Activated naive CD4-positive, alpha-beta T cell treated with anti-CD3 and anti-CD28 coated beads, Interleukin-2, amount 50 U/mL, for 24 hours (primary cell): ENCODE measurements around the gene ZNF341.

ENCODE experiments used
- H3K27ac Mint-ChIP-seq: one replicate; pipeline ENCODE4 v1.8.0; 2021; ENCODE audit warnings: mild to moderate bottlenecking, mixed read lengths
- H3K27me3 Mint-ChIP-seq: one replicate; pipeline ENCODE4 v1.8.0; 2021; ENCODE audit warnings: mixed read lengths
- H3K36me3 Mint-ChIP-seq: one replicate; pipeline ENCODE4 v1.8.0; 2021; ENCODE audit warnings: mixed read lengths
- H3K4me1 Mint-ChIP-seq: one replicate; pipeline ENCODE4 v1.8.0; 2021; ENCODE audit warnings: mixed read lengths
- H3K4me3 Mint-ChIP-seq: one replicate; pipeline ENCODE4 v1.8.0; 2021; ENCODE audit warnings: mild to moderate bottlenecking, mixed read lengths
- H3K9me3 Mint-ChIP-seq: one replicate; pipeline ENCODE4 v1.8.0; 2021; ENCODE audit warnings: mixed read lengths

Gene ZNF341

DNA sequence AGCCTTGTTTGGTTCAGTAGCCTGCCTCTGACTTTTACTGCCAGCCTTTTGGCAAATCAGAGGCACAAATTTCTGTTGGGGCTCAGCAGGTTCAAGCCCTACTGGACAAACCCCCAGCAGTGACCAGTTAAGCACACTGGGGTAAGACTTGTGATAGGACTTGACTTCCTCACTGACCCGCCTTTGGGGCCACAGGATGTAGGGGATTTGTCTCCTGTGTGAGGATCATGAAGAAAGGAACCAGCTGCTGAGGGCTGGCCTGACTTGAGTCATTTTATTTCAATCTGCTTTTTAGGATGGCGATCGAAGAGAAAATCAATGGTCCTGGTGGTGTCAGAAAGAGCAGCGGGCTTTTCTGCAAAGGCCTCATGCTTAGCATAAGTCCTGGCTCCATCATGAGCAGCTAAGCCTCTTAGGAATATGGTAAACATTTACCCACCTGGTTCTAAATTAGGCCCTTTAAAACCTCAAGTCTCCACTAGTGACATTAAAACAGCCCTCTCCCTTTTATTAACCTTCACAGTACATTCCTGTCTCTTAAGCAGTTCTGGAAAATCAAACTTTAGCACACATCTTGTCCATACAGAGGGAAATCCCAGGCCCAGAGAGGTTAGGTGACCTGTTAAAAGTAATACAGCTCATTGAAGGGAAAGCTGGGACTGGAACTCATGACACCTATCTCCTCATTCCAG, 96.0 kb downstream of the ZNF341 start:
- Mint-ChIP-seq H3K36me3 (peaks cover 3% of the 10 kb centered on the region), H3K4me1 (peaks cover 80% of the 10 kb centered on the region)

DNA sequence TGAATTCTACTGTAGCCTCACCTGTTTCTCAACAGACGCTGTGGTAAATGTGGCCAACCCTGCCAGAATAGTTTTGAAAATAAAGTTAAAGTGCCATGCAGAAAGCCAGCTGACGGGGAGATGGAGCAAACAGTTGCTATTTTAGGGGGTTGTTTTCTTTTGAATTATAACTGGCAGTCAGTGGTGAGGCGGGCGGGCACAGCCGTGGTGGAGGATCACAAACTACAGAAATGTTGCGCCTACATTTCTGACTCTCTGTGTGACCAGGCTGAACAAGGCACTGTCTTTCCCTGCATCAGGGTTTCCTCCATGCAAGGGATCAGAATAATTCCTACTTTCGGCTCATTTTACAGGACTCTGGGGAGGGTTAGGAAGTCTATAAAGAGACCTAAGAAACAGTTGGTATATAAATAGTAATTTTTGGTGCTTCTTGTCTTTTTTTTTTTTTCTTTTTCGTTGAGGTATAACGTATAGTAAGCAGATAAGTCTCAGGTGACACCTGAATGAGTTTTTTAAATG, 96.6 kb downstream of the ZNF341 start:
- no peak overlapping the region for H3K27ac Mint-ChIP-seq
- H3K36me3 Mint-ChIP-seq, result peaks cover 3% of the 10 kb centered on the region
- no peaks in the 10 kb centered on the region for H3K9me3 Mint-ChIP-seq
- H3K4me3 Mint-ChIP-seq, result no peak overlapping the region
- H3K27me3 Mint-ChIP-seq, result no peaks in the 10 kb centered on the region
- peaks cover 85% of the 10 kb centered on the region for H3K4me1 Mint-ChIP-seq

More for the DNA sequence above, 96.0 kb downstream of the ZNF341 start:
- H3K27me3 Mint-ChIP-seq, result no peaks in the 10 kb centered on the region
- H3K27ac Mint-ChIP-seq, result peak overlapping the region; percentile 57
- H3K4me3 Mint-ChIP-seq, result no peak overlapping the region
- no peaks in the 10 kb centered on the region for H3K9me3 Mint-ChIP-seq

GRCh38 chr20:33828967-33829560, 97.3 kb downstream of the ZNF341 start:
- Mint-ChIP-seq H3K27ac (no peak overlapping the region), H3K27me3 (no peaks in the 10 kb centered on the region)

DNA sequence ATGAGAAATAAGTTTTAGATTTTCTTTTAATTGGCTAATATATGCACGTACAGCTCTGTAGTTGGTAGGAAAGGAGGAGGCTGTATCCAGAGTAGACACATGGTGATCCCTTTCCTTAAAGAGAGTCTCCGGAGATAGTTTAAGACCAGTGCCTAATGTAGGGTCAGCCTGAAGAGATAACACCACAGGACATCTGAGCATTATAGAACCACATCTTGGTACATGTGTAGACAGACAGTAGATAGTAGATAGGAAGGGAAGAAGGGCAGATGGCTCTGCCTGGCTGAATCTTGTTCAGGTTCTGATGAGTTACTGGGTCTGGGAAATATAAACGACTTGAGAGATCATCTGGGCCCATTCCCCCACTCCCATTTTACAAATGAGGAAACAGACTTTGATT, 97.8 kb downstream of the ZNF341 start:
- Mint-ChIP-seq H3K9me3 (no peaks in the 10 kb centered on the region), H3K4me1 (peaks cover 83% of the 10 kb centered on the region), H3K27me3 (no peaks in the 10 kb centered on the region), H3K4me3 (no peak overlapping the region), H3K36me3 (peaks cover 10% of the 10 kb centered on the region), H3K27ac (no peak overlapping the region)

More at GRCh38 chr20:33828967-33829560, 97.3 kb downstream of the ZNF341 start:
- H3K36me3 Mint-ChIP-seq, result peaks cover 9% of the 10 kb centered on the region
- peaks cover 86% of the 10 kb centered on the region for H3K4me1 Mint-ChIP-seq
- H3K9me3 Mint-ChIP-seq, result no peaks in the 10 kb centered on the region
- H3K4me3 Mint-ChIP-seq, result no peak overlapping the region

DNA sequence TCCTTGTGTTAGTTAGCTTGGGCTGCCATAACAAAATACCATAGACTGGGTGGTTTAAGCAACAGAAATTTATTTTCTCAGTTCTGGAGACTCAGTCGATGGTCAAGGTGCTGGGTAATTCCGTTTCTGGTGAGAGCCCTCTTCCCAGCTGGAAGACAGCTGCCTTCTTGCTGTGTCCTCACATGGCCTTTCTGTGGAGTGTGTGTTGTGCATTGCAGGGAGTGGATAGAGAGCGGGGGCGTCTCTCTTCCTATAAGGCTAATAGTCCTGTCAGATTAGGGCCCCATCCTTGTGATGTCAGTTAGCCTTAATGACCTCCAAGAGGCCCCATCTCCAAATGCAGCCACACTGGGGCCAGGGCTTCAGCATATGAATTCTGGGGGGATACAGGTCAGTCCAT, 98.6 kb downstream of the ZNF341 start:
- H3K4me3 Mint-ChIP-seq, result no peak overlapping the region
- no peaks in the 10 kb centered on the region for H3K27me3 Mint-ChIP-seq
- no peak overlapping the region for H3K27ac Mint-ChIP-seq
- peaks cover 16% of the 10 kb centered on the region for H3K36me3 Mint-ChIP-seq
- peaks cover 81% of the 10 kb centered on the region for H3K4me1 Mint-ChIP-seq
- no peaks in the 10 kb centered on the region for H3K9me3 Mint-ChIP-seq

- H3K27ac Mint-ChIP-seq, result no peak overlapping the region
- no peaks in the 10 kb centered on the region for H3K27me3 Mint-ChIP-seq
- H3K4me3 Mint-ChIP-seq, result no peak overlapping the region
- H3K36me3 Mint-ChIP-seq, result peaks cover 22% of the 10 kb centered on the region
- H3K4me1 Mint-ChIP-seq, result peaks cover 81% of the 10 kb centered on the region
- H3K9me3 Mint-ChIP-seq, result no peaks in the 10 kb centered on the region
These were observed 100.5 kb downstream of the ZNF341 start for GRCh38 chr20:33832103-33832804.

GRCh38 chr20:33833333-33833732, 101.5 kb downstream of the ZNF341 start:
- H3K27ac Mint-ChIP-seq, result peak overlapping the region; percentile 30
- H3K27me3 Mint-ChIP-seq, result no peaks in the 10 kb centered on the region
- H3K4me3 Mint-ChIP-seq, result no peak overlapping the region
- H3K36me3 Mint-ChIP-seq, result peaks cover 21% of the 10 kb centered on the region
- H3K4me1 Mint-ChIP-seq, result peaks cover 81% of the 10 kb centered on the region
- H3K9me3 Mint-ChIP-seq, result no peaks in the 10 kb centered on the region

- H3K4me3 Mint-ChIP-seq, result peak overlapping the region; percentile 11
- peaks cover 21% of the 10 kb centered on the region for H3K36me3 Mint-ChIP-seq
- H3K9me3 Mint-ChIP-seq, result no peaks in the 10 kb centered on the region
- H3K27ac Mint-ChIP-seq, result no peak overlapping the region
- H3K4me1 Mint-ChIP-seq, result peaks cover 80% of the 10 kb centered on the region
- H3K27me3 Mint-ChIP-seq, result no peaks in the 10 kb centered on the region
These were observed 103.9 kb downstream of the ZNF341 start for GRCh38 chr20:33835615-33836172.

- H3K4me1 Mint-ChIP-seq, result peaks cover 86% of the 10 kb centered on the region
These were observed 104.5 kb downstream of the ZNF341 start for GRCh38 chr20:33836277-33836676.

DNA sequence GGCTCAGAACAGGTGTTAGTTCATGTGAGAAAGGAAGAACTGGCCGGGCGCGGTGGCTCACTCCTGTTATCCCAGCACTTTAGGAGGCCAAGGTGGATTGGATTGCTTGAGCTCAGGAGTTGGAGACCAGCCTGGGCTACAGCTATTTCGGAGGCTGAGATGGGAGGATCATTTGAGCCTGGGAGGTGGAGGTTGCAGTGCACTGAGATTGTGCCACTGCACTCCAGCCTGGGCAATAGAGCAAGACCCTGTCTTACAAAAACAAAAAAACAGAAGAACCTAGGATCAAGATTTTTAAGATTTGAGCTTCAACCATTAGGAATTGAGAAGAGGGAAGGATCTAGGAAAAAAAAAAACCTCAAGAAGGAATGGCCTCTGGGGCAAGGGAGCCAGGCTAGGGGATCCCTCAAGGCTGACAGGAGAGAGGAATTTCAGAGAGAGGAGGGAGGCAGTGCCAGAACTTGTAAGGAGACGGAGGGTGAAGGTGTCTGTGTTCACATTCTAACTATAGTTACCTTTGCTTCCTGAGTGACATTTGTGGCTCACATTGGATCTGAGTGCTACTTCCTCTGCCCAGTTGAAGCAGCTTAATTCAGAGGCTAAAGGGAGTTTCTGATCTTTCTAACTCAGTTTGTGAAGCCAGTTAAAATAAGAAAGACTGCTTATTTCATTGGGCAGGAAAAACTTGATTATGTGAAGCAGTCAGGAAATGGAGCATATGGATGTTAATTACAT, 105.5 kb downstream of the ZNF341 start:
- Mint-ChIP-seq H3K4me3 (no peak overlapping the region), H3K4me1 (peaks cover 86% of the 10 kb centered on the region), H3K36me3 (peaks cover 19% of the 10 kb centered on the region), H3K27me3 (no peaks in the 10 kb centered on the region), H3K27ac (peak overlapping the region; percentile 68), H3K9me3 (no peaks in the 10 kb centered on the region)

More at GRCh38 chr20:33836277-33836676, 104.5 kb downstream of the ZNF341 start:
- Mint-ChIP-seq H3K27ac (no peak overlapping the region), H3K27me3 (no peaks in the 10 kb centered on the region), H3K4me3 (no peak overlapping the region), H3K36me3 (peaks cover 21% of the 10 kb centered on the region), H3K9me3 (no peaks in the 10 kb centered on the region)

DNA sequence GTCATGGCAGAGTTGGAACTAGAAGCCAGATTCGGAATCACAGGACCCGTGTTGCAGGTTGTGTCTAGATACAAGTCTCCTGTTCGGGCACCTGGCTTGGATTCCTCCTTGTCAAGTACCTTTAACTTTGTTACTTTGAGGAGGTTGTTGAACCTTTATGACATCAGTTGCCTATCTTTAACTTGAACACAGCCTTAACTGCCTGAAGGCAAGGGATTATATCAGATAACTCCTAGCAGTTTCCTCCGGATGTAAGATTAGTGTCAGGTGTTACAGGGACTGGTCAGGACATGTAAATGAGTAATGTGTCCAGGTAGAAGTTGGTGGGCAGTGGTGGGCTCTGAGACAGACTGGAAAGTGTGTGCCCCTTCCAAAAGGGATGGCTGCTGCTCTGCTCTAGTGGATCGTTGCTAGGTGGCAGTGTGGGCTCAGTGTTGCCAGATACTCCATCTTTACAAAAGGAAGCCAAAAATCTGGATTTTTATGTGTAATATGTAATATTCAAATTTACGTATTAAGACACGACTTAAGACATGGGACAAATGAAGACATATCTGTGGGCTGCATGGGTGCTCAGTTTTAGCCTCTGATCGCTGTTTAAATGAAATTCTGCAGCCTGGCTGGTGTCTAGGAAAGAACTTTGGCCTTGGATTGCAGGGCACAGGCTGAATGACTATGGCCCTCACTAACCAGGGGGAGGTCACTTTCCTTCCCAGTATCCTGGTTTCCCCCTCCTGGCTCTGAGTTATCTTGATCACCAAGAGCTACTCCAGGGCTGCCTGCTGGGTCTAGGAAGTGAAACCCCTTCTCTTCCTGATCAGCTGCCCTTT, 106.5 kb downstream of the ZNF341 start:
- H3K4me3 Mint-ChIP-seq, result no peak overlapping the region

GRCh38 chr20:33839591-33839990, 107.8 kb downstream of the ZNF341 start:
- Mint-ChIP-seq H3K4me1 (peaks cover 93% of the 10 kb centered on the region), H3K36me3 (peaks cover 13% of the 10 kb centered on the region), H3K9me3 (no peaks in the 10 kb centered on the region), H3K27me3 (no peaks in the 10 kb centered on the region), H3K4me3 (no peak overlapping the region), H3K27ac (no peak overlapping the region)

More for the DNA sequence above, 106.5 kb downstream of the ZNF341 start:
- Mint-ChIP-seq H3K4me1 (peaks cover 90% of the 10 kb centered on the region), H3K36me3 (peaks cover 19% of the 10 kb centered on the region), H3K27me3 (no peaks in the 10 kb centered on the region), H3K9me3 (no peaks in the 10 kb centered on the region), H3K27ac (no peak overlapping the region)

- peaks cover 91% of the 10 kb centered on the region for H3K4me1 Mint-ChIP-seq
- H3K36me3 Mint-ChIP-seq, result peaks cover 9% of the 10 kb centered on the region
- H3K9me3 Mint-ChIP-seq, result no peaks in the 10 kb centered on the region
- H3K27me3 Mint-ChIP-seq, result no peaks in the 10 kb centered on the region
- no peak overlapping the region for H3K27ac Mint-ChIP-seq
- H3K4me3 Mint-ChIP-seq, result no peak overlapping the region
These were observed 108.4 kb downstream of the ZNF341 start for GRCh38 chr20:33840160-33840559.

GRCh38 chr20:33840759-33841435, 109.1 kb downstream of the ZNF341 start:
- H3K4me1 Mint-ChIP-seq, result peaks cover 91% of the 10 kb centered on the region

More at GRCh38 chr20:33840759-33841435, 109.1 kb downstream of the ZNF341 start:
- no peaks in the 10 kb centered on the region for H3K9me3 Mint-ChIP-seq
- no peaks in the 10 kb centered on the region for H3K27me3 Mint-ChIP-seq
- peak overlapping the region; percentile 0 for H3K27ac Mint-ChIP-seq
- H3K36me3 Mint-ChIP-seq, result peaks cover 5% of the 10 kb centered on the region
- H3K4me3 Mint-ChIP-seq, result no peak overlapping the region
